OCI-LY1 (cell line): ENCODE measurements around the gene ZNF579.

ENCODE experiments used
- H2AFZ ChIP-seq: fragments of 200-600 bp; sonication (generic), shearing (Covaris generic); 2 replicates; pipeline ENCODE4 v1.6.0; 2014; ENCODE audit warnings: antibody characterized with exemption, mild to moderate bottlenecking, low read length
- H3F3A ChIP-seq: fragments of 200-600 bp; sonication (generic), shearing (Covaris generic); 2 replicates; pipeline ENCODE4 v1.6.0; 2014; ENCODE audit warnings: mild to moderate bottlenecking, antibody characterized with exemption, low read length, moderate library complexity; ENCODE audit not compliant: insufficient read depth
- H3K27ac ChIP-seq: fragments of 200-600 bp; sonication (generic); 2 replicates; pipeline ENCODE4 v1.5.1; 2014; ENCODE audit warnings: low read length, mixed run types, mild to moderate bottlenecking, low read depth; ENCODE audit not compliant: poor library complexity, severe bottlenecking
- H3K27me3 ChIP-seq: fragments of 200-600 bp; sonication (generic); 2 replicates; pipeline ENCODE4 v1.6.0; 2014; ENCODE audit warnings: antibody characterized with exemption, mild to moderate bottlenecking, low read length, moderate library complexity; ENCODE audit not compliant: insufficient read depth
- H3K36me3 ChIP-seq: fragments of 200-600 bp; sonication (generic); 2 replicates; pipeline ENCODE4 v1.6.1; 2014; ENCODE audit warnings: mild to moderate bottlenecking, antibody characterized with exemption, low read length, moderate library complexity, mixed read lengths; ENCODE audit not compliant: insufficient read depth
- H3K4me1 ChIP-seq: fragments of 200-600 bp; sonication (generic); 2 replicates; pipeline ENCODE4 v1.5.1; 2014; ENCODE audit warnings: mild to moderate bottlenecking, low read length, moderate library complexity; ENCODE audit not compliant: insufficient read depth, severe bottlenecking
- H3K4me2 ChIP-seq: fragments of 200-600 bp; sonication (generic), shearing (Covaris generic); 2 replicates; pipeline ENCODE4 v1.6.1; 2014; ENCODE audit warnings: low read length
- H3K4me3 ChIP-seq: fragments of 200-600 bp; sonication (generic); 2 replicates; pipeline ENCODE4 v1.5.1; 2014; ENCODE audit warnings: low read length, low read depth, mild to moderate bottlenecking, mixed read lengths; ENCODE audit not compliant: poor library complexity, severe bottlenecking
- H3K79me2 ChIP-seq: fragments of 200-600 bp; shearing (Covaris generic); 2 replicates; pipeline ENCODE4 v1.6.1; 2016; ENCODE audit warnings: mixed run types, low read length, mixed read lengths; ENCODE audit not compliant: insufficient read depth
- H3K9ac ChIP-seq: fragments of 200-600 bp; sonication (generic), shearing (Covaris generic); 2 replicates; pipeline ENCODE4 v1.6.1; 2014; ENCODE audit warnings: mild to moderate bottlenecking, low read length, mixed read lengths
- H3K9me2 ChIP-seq: fragments of 200-600 bp; sonication (generic), shearing (Covaris generic); 2 replicates; pipeline ENCODE4 v1.6.1; 2014; ENCODE audit warnings: low read depth, mild to moderate bottlenecking, low read length, mixed read lengths
- H3K9me3 ChIP-seq: fragments of 200-600 bp; shearing (Covaris generic); 2 replicates; pipeline ENCODE4 v1.6.1; 2014; ENCODE audit warnings: low read length, mixed read lengths
- H4K20me1 ChIP-seq: fragments of 200-600 bp; sonication (generic), shearing (Covaris generic); 2 replicates; pipeline ENCODE4 v1.6.0; 2016; ENCODE audit warnings: mild to moderate bottlenecking, low read length; ENCODE audit not compliant: insufficient read depth
- EZH2 ChIP-seq: fragments of 200-600 bp; sonication (generic), shearing (Covaris generic); IDR thresholded peaks from 2 replicates; pipeline ENCODE4 v1.8.0; 2017; ENCODE audit warnings: borderline replicate concordance, mixed run types, mild to moderate bottlenecking, antibody characterized with exemption, low read length, moderate library complexity, mixed read lengths
- TF ChIP-seq, protein P1 (sequence below): fragments of 200-600 bp; sonication (generic), shearing (Covaris generic); IDR thresholded peaks from 2 replicates; pipeline ENCODE4 v1.5.1; 2017; ENCODE audit warnings: mild to moderate bottlenecking, antibody characterized with exemption, low read length, moderate library complexity, mixed read lengths

The ZNF579 gene

DNA sequence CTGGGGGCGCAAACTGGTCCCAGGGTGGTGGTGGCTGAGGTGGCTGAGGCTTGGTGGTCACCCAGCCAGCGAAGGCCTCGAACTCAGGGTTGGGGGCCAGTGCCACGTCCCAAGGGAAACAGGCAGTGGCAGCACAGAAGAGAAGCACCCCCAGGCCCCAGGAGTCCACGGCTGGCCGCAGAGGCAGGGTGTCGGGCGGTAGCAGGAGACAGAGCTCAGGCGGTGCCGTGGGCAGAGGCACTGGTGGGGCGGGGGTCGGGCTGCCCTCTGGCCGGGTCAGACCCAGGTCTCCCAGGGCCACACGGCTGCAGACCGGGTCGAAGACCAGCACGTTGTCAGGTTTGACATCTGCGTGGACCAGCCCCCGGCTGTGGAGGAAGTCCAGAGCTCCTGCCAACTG, 39.6 kb downstream of the ZNF579 start:
- H4K20me1 ChIP-seq: no peaks in the 10 kb centered on the region
- H3K4me1 ChIP-seq: no peaks in the 10 kb centered on the region
- H3K9me2 ChIP-seq: no peaks in the 10 kb centered on the region
- no peak overlapping the region for H2AFZ ChIP-seq
- no peak overlapping the region for H3K27ac ChIP-seq
- H3F3A ChIP-seq: no peaks in the 10 kb centered on the region
- no peak overlapping the region for H3K9ac ChIP-seq
- no peak overlapping the region for H3K4me3 ChIP-seq
- TF ChIP-seq, protein P1, sequence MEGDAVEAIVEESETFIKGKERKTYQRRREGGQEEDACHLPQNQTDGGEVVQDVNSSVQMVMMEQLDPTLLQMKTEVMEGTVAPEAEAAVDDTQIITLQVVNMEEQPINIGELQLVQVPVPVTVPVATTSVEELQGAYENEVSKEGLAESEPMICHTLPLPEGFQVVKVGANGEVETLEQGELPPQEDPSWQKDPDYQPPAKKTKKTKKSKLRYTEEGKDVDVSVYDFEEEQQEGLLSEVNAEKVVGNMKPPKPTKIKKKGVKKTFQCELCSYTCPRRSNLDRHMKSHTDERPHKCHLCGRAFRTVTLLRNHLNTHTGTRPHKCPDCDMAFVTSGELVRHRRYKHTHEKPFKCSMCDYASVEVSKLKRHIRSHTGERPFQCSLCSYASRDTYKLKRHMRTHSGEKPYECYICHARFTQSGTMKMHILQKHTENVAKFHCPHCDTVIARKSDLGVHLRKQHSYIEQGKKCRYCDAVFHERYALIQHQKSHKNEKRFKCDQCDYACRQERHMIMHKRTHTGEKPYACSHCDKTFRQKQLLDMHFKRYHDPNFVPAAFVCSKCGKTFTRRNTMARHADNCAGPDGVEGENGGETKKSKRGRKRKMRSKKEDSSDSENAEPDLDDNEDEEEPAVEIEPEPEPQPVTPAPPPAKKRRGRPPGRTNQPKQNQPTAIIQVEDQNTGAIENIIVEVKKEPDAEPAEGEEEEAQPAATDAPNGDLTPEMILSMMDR: no peak
- TF ChIP-seq EZH2: no peak
- 0 out of 2 replicates have a peak, but pooled peaks cover 4% of the 10 kb centered on the region for H3K27me3 ChIP-seq
- no peak overlapping the region for H3K4me2 ChIP-seq
- H3K9me3 ChIP-seq: no peaks in the 10 kb centered on the region
- H3K79me2 ChIP-seq: no peaks in the 10 kb centered on the region
- H3K36me3 ChIP-seq: no peaks in the 10 kb centered on the region

DNA sequence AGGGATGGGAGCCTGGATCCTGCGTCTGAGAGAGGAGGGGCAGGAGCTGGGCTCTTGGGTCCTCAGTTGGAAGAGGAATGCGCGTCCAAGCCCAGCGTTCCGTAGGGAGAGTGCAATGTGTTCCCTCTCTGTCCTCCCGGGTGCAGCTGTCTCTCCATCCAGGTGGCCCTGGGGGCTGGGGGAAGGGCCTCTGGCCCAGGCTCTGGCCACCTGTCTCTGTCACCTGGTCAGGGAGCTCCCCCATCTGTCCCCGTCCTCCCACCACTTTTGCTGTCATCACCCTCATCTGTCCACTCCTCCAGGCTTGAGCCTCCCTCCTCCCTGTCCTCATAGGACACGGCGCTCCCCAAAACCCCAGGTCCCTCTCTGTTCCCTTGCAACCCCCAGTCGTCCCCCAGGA, 40.0 kb downstream of the ZNF579 start:
- H3K79me2 ChIP-seq: no peaks in the 10 kb centered on the region
- H3K4me2 ChIP-seq: no peak overlapping the region
- H3K9ac ChIP-seq: no peak overlapping the region
- no peak overlapping the region for H2AFZ ChIP-seq
- H3K4me1 ChIP-seq: no peaks in the 10 kb centered on the region
- H3K36me3 ChIP-seq: no peaks in the 10 kb centered on the region
- H3K9me2 ChIP-seq: no peaks in the 10 kb centered on the region
- 0 out of 2 replicates have a peak, but pooled peaks cover 4% of the 10 kb centered on the region for H3K27me3 ChIP-seq
- no peak overlapping the region for H3K4me3 ChIP-seq
- no peaks in the 10 kb centered on the region for H4K20me1 ChIP-seq
- no peak overlapping the region for H3K27ac ChIP-seq
- no peaks in the 10 kb centered on the region for H3F3A ChIP-seq
- H3K9me3 ChIP-seq: no peaks in the 10 kb centered on the region
- no peak for TF ChIP-seq EZH2
- TF ChIP-seq, protein P1: no peak

DNA sequence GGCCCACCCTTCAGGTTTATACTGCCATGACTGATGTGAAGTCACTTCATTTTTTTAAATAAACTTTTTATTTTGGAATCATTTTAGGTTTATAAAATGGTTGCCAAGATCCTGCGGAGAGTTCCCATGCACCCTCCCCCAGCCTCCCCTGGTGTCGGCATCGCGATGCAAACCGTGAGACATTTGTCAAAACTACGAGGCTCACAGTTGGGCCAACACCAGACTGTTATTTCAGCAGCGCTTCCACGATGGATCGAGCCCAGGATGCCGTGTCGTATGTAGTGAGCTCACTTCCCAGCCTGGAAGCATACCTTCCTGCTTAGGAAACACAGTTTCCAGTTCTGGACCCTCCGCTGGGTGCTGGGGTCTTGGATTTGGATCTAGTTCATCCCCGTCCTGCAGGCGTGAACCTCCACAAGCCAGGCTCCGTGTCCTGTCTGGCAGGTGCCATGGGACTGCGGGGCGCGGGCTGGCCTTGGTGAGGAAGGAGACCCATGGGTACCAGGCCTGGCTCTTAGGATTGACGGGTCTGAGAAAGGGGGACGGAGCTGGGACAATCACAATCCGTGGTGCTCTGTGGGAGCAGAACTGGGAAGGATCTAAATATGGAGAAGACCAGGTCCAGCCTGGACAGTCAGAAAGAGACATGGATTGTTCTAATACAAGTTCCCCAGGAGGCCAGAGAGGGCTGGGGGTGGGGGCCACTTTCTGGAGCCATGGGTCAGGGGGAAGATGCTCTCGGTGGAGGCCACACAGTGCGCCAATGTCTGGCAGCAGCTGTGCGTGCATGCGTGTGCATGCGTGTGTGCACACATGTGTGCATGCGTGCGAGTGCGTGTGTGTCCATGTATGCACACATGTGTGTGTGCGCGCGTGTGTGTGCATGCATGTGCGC, 41.3 kb downstream of the ZNF579 start:
- no peaks in the 10 kb centered on the region for H3K36me3 ChIP-seq
- H3K9me2 ChIP-seq: no peaks in the 10 kb centered on the region
- no peak overlapping the region for H2AFZ ChIP-seq
- no peaks in the 10 kb centered on the region for H3F3A ChIP-seq
- H3K9me3 ChIP-seq: no peaks in the 10 kb centered on the region
- H3K27ac ChIP-seq: no peak overlapping the region
- H4K20me1 ChIP-seq: no peaks in the 10 kb centered on the region
- H3K9ac ChIP-seq: no peak overlapping the region
- H3K4me3 ChIP-seq: no peak overlapping the region
- no peaks in the 10 kb centered on the region for H3K27me3 ChIP-seq
- TF ChIP-seq, protein P1: no peak
- TF ChIP-seq EZH2: no peak
- H3K79me2 ChIP-seq: no peaks in the 10 kb centered on the region
- no peak overlapping the region for H3K4me2 ChIP-seq
- no peaks in the 10 kb centered on the region for H3K4me1 ChIP-seq
